Smooth muscle cell (in vitro differentiated cells): ENCODE data around the gene RNF11. TPM values are rescaled to one million over a fixed set of nuclear protein-coding genes. Genes with fewer than 3 reads are reported as not detected.
A peak's percentile ranks its signal among the peaks of the same experiment; 100 is the strongest.

Experiments
- DNase-seq: peaks from one replicate; lab custom pipeline; 2025; ENCODE audit not compliant: unreplicated experiment; lab: John Stamatoyannopoulos, UW
- H2AFZ ChIP-seq: fragments of 200-600 bp; sonication (generic); 2 replicates; pipeline ENCODE4 v1.6.0; 2016; ENCODE audit warnings: antibody characterized with exemption, low read depth, mild to moderate bottlenecking
- H3F3A ChIP-seq: fragments of 200-600 bp; sonication (generic); 2 replicates; pipeline ENCODE4 v1.6.0; 2017; ENCODE audit warnings: antibody characterized with exemption, low read depth
- H3K27ac ChIP-seq: fragments of 200-600 bp; sonication (generic); 2 replicates; pipeline ENCODE4 v1.5.1; 2016; ENCODE audit warnings: low read depth, mild to moderate bottlenecking
- H3K27me3 ChIP-seq: fragments of 200-600 bp; sonication (generic); 2 replicates; pipeline ENCODE4 v1.6.1; 2016; ENCODE audit warnings: low read depth, mild to moderate bottlenecking
- H3K36me3 ChIP-seq: fragments of 200-600 bp; sonication (generic); 2 replicates; pipeline ENCODE4 v1.5.1; 2016; ENCODE audit warnings: low read depth
- H3K4me1 ChIP-seq: fragments of 200-600 bp; sonication (generic); 2 replicates; pipeline ENCODE4 v1.5.1; 2016; ENCODE audit warnings: low read depth
- H3K4me2 ChIP-seq: fragments of 200-600 bp; sonication (generic); 2 replicates; pipeline ENCODE4 v1.6.0; 2016; ENCODE audit warnings: mild to moderate bottlenecking
- H3K4me3 ChIP-seq: fragments of 200-600 bp; sonication (generic); 2 replicates; pipeline ENCODE4 v1.5.1; 2016; ENCODE audit warnings: mild to moderate bottlenecking
- H3K79me2 ChIP-seq: fragments of 200-600 bp; sonication (generic); 2 replicates; pipeline ENCODE4 v1.6.0; 2016; ENCODE audit warnings: low read depth, mild to moderate bottlenecking
- H3K9ac ChIP-seq: fragments of 200-600 bp; sonication (generic); 2 replicates; pipeline ENCODE4 v1.6.0; 2016; ENCODE audit warnings: low read depth
- H3K9me3 ChIP-seq: fragments of 200-600 bp; sonication (generic); replicated peaks from 2 replicates; pipeline ENCODE4 v1.5.1; 2016; ENCODE audit warnings: low read depth
- H4K20me1 ChIP-seq: fragments of 200-600 bp; sonication (generic); 2 replicates; pipeline ENCODE4 v1.6.0; 2016; ENCODE audit warnings: low read depth
- CTCF ChIP-seq: fragments of 200-600 bp; sonication (generic); IDR thresholded peaks from 2 replicates; pipeline ENCODE4 v1.5.1; 2017; ENCODE audit warnings: borderline replicate concordance, mild to moderate bottlenecking, antibody characterized with exemption; ENCODE audit not compliant: insufficient read depth, poor library complexity, severe bottlenecking
- WGBS: methylation state at CpG from one replicate; pipeline ENCODE4 v1.1.7; 2016; ENCODE audit warnings: low lambda C conversion rate; 5-methylcytosine and 5-hydroxymethylcytosine counted together
- polyA plus RNA-seq: library from polyadenylated mRNA; unstranded; fragments of >200 nt; fragmentation: Nextera tagmentation; extraction: Ambion mirVana; gene quantifications from 2 replicates; pipeline ENCODE4 v1.2.1, GENCODE V29; 2016
- total RNA-seq: library from RNA; depleted of rRNA; stranded (reverse); fragments of >200 nt; gene quantifications from 2 replicates; pipeline ENCODE4 v1.2.3, GENCODE V29; 2014

The RNF11 gene
- total and polyA plus RNA-seq, 2 experiments from 2014 or later, result 68.7 to 123 TPM

GRCh38 chr1:51252366-51252765 is 16.3 kb downstream of the RNF11 start:
- Histone ChIP-seq H3K27me3 (no peaks in the 10 kb centered on the region), H3K27ac (no peak overlapping the region), H3K4me2 (no peak overlapping the region), H3K79me2 (peaks cover 100% of the 10 kb centered on the region), H4K20me1 (peaks cover 100% of the 10 kb centered on the region), H3K9ac (no peak overlapping the region), H3K9me3 (no peaks in the 10 kb centered on the region), H3K4me3 (no peak overlapping the region), H3F3A (no peaks in the 10 kb centered on the region), H3K4me1 (no peaks in the 10 kb centered on the region), H2AFZ (no peak overlapping the region), H3K36me3 (no peaks in the 10 kb centered on the region)
- TF ChIP-seq CTCF, result no peak
- no peak for DNase-seq
- 96% methylated on average over 6 of the region's 6 CpGs for WGBS

GRCh38 chr1:51253691-51254090 is 17.6 kb downstream of the RNF11 start:
- Histone ChIP-seq H3K4me1 (no peaks in the 10 kb centered on the region), H3K79me2 (peaks cover 99% of the 10 kb centered on the region), H3K4me3 (no peak overlapping the region), H3F3A (no peaks in the 10 kb centered on the region), H4K20me1 (peaks cover 100% of the 10 kb centered on the region), H3K9me3 (no peaks in the 10 kb centered on the region), H3K27ac (no peak overlapping the region), H3K4me2 (no peak overlapping the region), H2AFZ (no peak overlapping the region), H3K9ac (no peak overlapping the region), H3K27me3 (no peaks in the 10 kb centered on the region), H3K36me3 (no peaks in the 10 kb centered on the region)
- TF ChIP-seq CTCF, result no peak
- 89% methylated on average over 5 of the region's 5 CpGs for WGBS
- DNase-seq, result no peak

- no peak overlapping the region for H3K9ac ChIP-seq
- 98% methylated on average over 3 of the region's 3 CpGs for WGBS
- no peaks in the 10 kb centered on the region for H3K27me3 ChIP-seq
- H3K4me2 ChIP-seq, result no peak overlapping the region
- H3K4me1 ChIP-seq, result peaks cover under 1% of the 10 kb centered on the region
- no peak overlapping the region for H3K4me3 ChIP-seq
- no peak overlapping the region for H3K27ac ChIP-seq
- TF ChIP-seq CTCF, result no peak
- no peak for DNase-seq
- peaks cover 99% of the 10 kb centered on the region for H3K79me2 ChIP-seq
- peaks cover 3% of the 10 kb centered on the region for H3F3A ChIP-seq
- peaks cover 100% of the 10 kb centered on the region for H4K20me1 ChIP-seq
- H3K9me3 ChIP-seq, result no peaks in the 10 kb centered on the region
- H3K36me3 ChIP-seq, result no peaks in the 10 kb centered on the region
- no peak overlapping the region for H2AFZ ChIP-seq
These were observed 19.3 kb downstream of the RNF11 start for GRCh38 chr1:51255331-51255730.

- no peak for DNase-seq
- Histone ChIP-seq H2AFZ (no peak overlapping the region), H3K27ac (peak overlapping the region; percentile 83)
These were observed 27.2 kb downstream of the RNF11 start for GRCh38 chr1:51263147-51263877.

More at GRCh38 chr1:51263147-51263877, 27.2 kb downstream of the RNF11 start:
- H3K4me2 ChIP-seq, result peak overlapping the region; percentile 64
- 53% methylated on average over 4 of the region's 4 CpGs for WGBS
- peaks cover 16% of the 10 kb centered on the region for H3K4me1 ChIP-seq
- peaks cover 14% of the 10 kb centered on the region for H3F3A ChIP-seq
- H3K36me3 ChIP-seq, result no peaks in the 10 kb centered on the region
- H3K79me2 ChIP-seq, result peaks cover 90% of the 10 kb centered on the region
- no peaks in the 10 kb centered on the region for H3K9me3 ChIP-seq
- H3K9ac ChIP-seq, result no peak overlapping the region
- H3K4me3 ChIP-seq, result no peak overlapping the region
- TF ChIP-seq CTCF, result no peak
- no peaks in the 10 kb centered on the region for H3K27me3 ChIP-seq
- peaks cover 94% of the 10 kb centered on the region for H4K20me1 ChIP-seq
